ENCODE data around the gene TBCD.
"Not testable (repeated sequence)": the region's sequence is repeated elsewhere in the genome, so short reads cannot be mapped to it uniquely, and the experiment has no call there.

The TBCD gene

GRCh38 chr17:82775001-82775823 is 23.3 kb downstream of the TBCD start:
- peak; percentile 80 for TF ChIP-seq CTCF (IDR thresholded peaks at IDR 0.05)
- Histone ChIP-seq H3K27ac (no peak overlapping the region), H3K4me3 (peak overlapping the region; percentile 30)
- DNase-seq (ENCODE audit: low spot score), result no peak

GRCh38 chr17:82776454-82776853 is 24.6 kb downstream of the TBCD start:
- no peak for DNase-seq (ENCODE audit: low spot score)
- Histone ChIP-seq H3K27ac (no peak overlapping the region), H3K4me3 (no peak overlapping the region)
- no peak for TF ChIP-seq CTCF (IDR thresholded peaks at IDR 0.05)

GRCh38 chr17:82777778-82778375 is 26.0 kb downstream of the TBCD start:
- not testable (repeated sequence) for DNase-seq (ENCODE audit: low spot score); H3K4me3 ChIP-seq; H3K27ac ChIP-seq
- TF ChIP-seq CTCF (IDR thresholded peaks at IDR 0.05), result peak; percentile 23

- no peak overlapping the region for H3K27ac ChIP-seq
Measured at GRCh38 chr17:82779541-82779940, 27.7 kb downstream of the TBCD start.

GRCh38 chr17:82780195-82780594 is 28.3 kb downstream of the TBCD start:
- DNase-seq (ENCODE audit: low spot score), result no peak
- no peak overlapping the region for H3K4me3 ChIP-seq
- TF ChIP-seq CTCF (IDR thresholded peaks at IDR 0.05), result no peak
- H3K27ac ChIP-seq, result no peak overlapping the region

More at GRCh38 chr17:82779541-82779940, 27.7 kb downstream of the TBCD start:
- no peak overlapping the region for H3K4me3 ChIP-seq
- DNase-seq (ENCODE audit: low spot score), result no peak
- TF ChIP-seq CTCF (IDR thresholded peaks at IDR 0.05), result no peak

GRCh38 chr17:82780971-82781893 is 29.4 kb downstream of the TBCD start:
- H3K27ac ChIP-seq, result no peak overlapping the region
- DNase-seq (ENCODE audit: low spot score), result no peak
- TF ChIP-seq CTCF (IDR thresholded peaks at IDR 0.05), result no peak
- no peak overlapping the region for H3K4me3 ChIP-seq
